Tibial nerve (tissue), 4 donors: Measurements from ENCODE around the gene MSI1. TPM values are rescaled to one million over a fixed set of nuclear protein-coding genes. Genes with fewer than 3 reads are reported as not detected.

ENCODE experiments used
- DNase-seq, 2 donors: peaks; one replicate each; pipeline ENCODE4 v3.0.0-alpha.2; 2019; ENCODE audit warnings: low spot score in 2 of 2
- H3K27ac ChIP-seq, 4 donors: fragments of 200-600 bp; sonication (generic) in 3 of 4; one replicate each; pipeline ENCODE4 v1.5.1; 2017 to 2019; ENCODE audit warnings: mild to moderate bottlenecking in 1 of 4
- H3K27me3 ChIP-seq, 2 donors: fragments of 200-600 bp; sonication (generic) in 1 of 2; one replicate each; pipeline versions ENCODE4 v1.5.1 to v1.6.0; 2017 to 2019
- H3K36me3 ChIP-seq, 3 donors: fragments of 200-600 bp; sonication (generic); one replicate each; pipeline ENCODE4 v1.5.1; 2018 to 2019
- H3K4me1 ChIP-seq, 4 donors: fragments of 200-600 bp; sonication (generic) in 3 of 4; one replicate each; pipeline ENCODE4 v1.5.1; 2017 to 2019
- H3K4me3 ChIP-seq, 4 donors: fragments of 200-600 bp; sonication (generic) in 3 of 4; one replicate each; pipeline ENCODE4 v1.5.1; 2017 to 2019; ENCODE audit warnings: mild to moderate bottlenecking in 1 of 4, moderate library complexity in 1 of 4
- H3K9me3 ChIP-seq, 4 donors: fragments of 200-600 bp; sonication (generic) in 3 of 4; one replicate each; pipeline ENCODE4 v1.5.1; 2017 to 2019
- CTCF ChIP-seq, 5 experiments: fragments of 200-600 bp in 3 of 5; fragments of 450-650 bp in 2 of 5; sonication (generic) in 3 of 5; IDR thresholded peaks; one replicate each; pipeline ENCODE4 v1.5.1; 2016 to 2019; ENCODE audit warnings: antibody characterized with exemption in 5 of 5, mild to moderate bottlenecking in 3 of 5, moderate library complexity in 2 of 5
- EP300 ChIP-seq, 2 donors: sonication (generic); formaldehyde crosslinking; IDR thresholded peaks; one replicate each; pipeline ENCODE4 v1.6.1; 2017; ENCODE audit warnings: antibody characterized with exemption in 2 of 2, mild to moderate bottlenecking in 1 of 2
- POLR2A ChIP-seq, 2 donors: fragments of 450-650 bp; IDR thresholded peaks; one replicate each; pipeline ENCODE4 v1.6.1; 2017; ENCODE audit warnings: antibody characterized with exemption in 2 of 2, mild to moderate bottlenecking in 2 of 2, moderate library complexity in 2 of 2
- WGBS, 2 donors: methylation state at CpG; one replicate each; pipeline ENCODE4 v1.1.5; 2018; 5-methylcytosine and 5-hydroxymethylcytosine counted together
- total RNA-seq, 4 donors: library from RNA; depleted of rRNA; stranded (reverse); fragments of >200 nt; gene quantifications; one replicate each; pipeline ENCODE4 v1.1.0, GENCODE V29; 2016

MSI1 gene
- total RNA-seq, 4 donors from 2014 or later = 0.22 to 1.2 (median 0.59) TPM; not detected in 1

GRCh38 chr12:120369603-120370342 is 809 bp upstream of the MSI1 start:
- Histone ChIP-seq H3K4me3 (peak overlapping the region; percentile 11 to 61 (median 25)), H3K36me3 (no peaks in the 10 kb centered on the region), H3K27ac (no peak overlapping the region), H3K9me3 (no peaks in the 10 kb centered on the region), H3K4me1 (peaks cover 0 to 36% (median 12%) of the 10 kb centered on the region in 4 donors), H3K27me3 (peaks cover 0 to 70% of the 10 kb centered on the region in 2 donors)
- DNase-seq = no peak
- WGBS, 2 donors = 3 to 4% methylated on average over 25 to 26 of the region's 26 CpGs
- no peak for TF ChIP-seq EP300 (IDR thresholded peaks at IDR 0.05)
- TF ChIP-seq POLR2A (IDR thresholded peaks at IDR 0.05) = no peak
- TF ChIP-seq CTCF (IDR thresholded peaks at IDR 0.05) = no peak

- peak overlapping the region in 3 of 4 donors; percentile 35 to 68 (median 59) for H3K27ac ChIP-seq
- no peak for DNase-seq
- TF ChIP-seq POLR2A (IDR thresholded peaks at IDR 0.05) (no peak), EP300 (IDR thresholded peaks at IDR 0.05) (no peak), CTCF (IDR thresholded peaks at IDR 0.05) (no peak)
- peak overlapping the region; percentile 33 to 61 (median 42) for H3K4me3 ChIP-seq
- H3K4me1 ChIP-seq = peaks cover 0 to 36% (median 12%) of the 10 kb centered on the region in 4 donors
- H3K27me3 ChIP-seq = peaks cover 0 to 59% of the 10 kb centered on the region in 2 donors
- 2 to 21% methylated on average over 9 to 30 of the region's 86 CpGs for WGBS, 2 donors
- H3K9me3 ChIP-seq = no peaks in the 10 kb centered on the region
- H3K36me3 ChIP-seq = no peaks in the 10 kb centered on the region
Measured at GRCh38 chr12:120367924-120368788, 808 bp downstream of the MSI1 start.

- Histone ChIP-seq H3K27me3 (peaks cover 0 to 51% of the 10 kb centered on the region in 2 donors), H3K4me3 (peak overlapping the region in 2 of 4 donors; percentile 41 to 61), H3K36me3 (no peaks in the 10 kb centered on the region), H3K27ac (peak overlapping the region in 3 of 4 donors; percentile 35 to 68 (median 59)), H3K4me1 (peaks cover 0 to 43% (median 12%) of the 10 kb centered on the region in 4 donors), H3K9me3 (no peaks in the 10 kb centered on the region)
- WGBS, 2 donors = 27 to 30% methylated on average over 10 of the region's 10 CpGs
- TF ChIP-seq CTCF (IDR thresholded peaks at IDR 0.05) (peak in 3 of 5 experiments; percentile 8 to 15 (median 11)), POLR2A (IDR thresholded peaks at IDR 0.05) (no peak)
- DNase-seq = no peak
Measured at GRCh38 chr12:120367233-120367923, 1.6 kb downstream of the MSI1 start.

GRCh38 chr12:120366845-120367232 is 2.1 kb downstream of the MSI1 start:
- 54 to 75% methylated on average over 7 of the region's 7 CpGs for WGBS, 2 donors
- Histone ChIP-seq H3K27me3 (peaks cover 0 to 50% of the 10 kb centered on the region in 2 donors), H3K4me1 (peaks cover 0 to 49% (median 12%) of the 10 kb centered on the region in 4 donors)

More at GRCh38 chr12:120366845-120367232, 2.1 kb downstream of the MSI1 start:
- H3K36me3 ChIP-seq = no peaks in the 10 kb centered on the region
- peak overlapping the region in 3 of 4 donors; percentile 10 to 68 (median 35) for H3K27ac ChIP-seq
- no peak overlapping the region for H3K4me3 ChIP-seq
- TF ChIP-seq EP300 (IDR thresholded peaks at IDR 0.05) (no peak), POLR2A (IDR thresholded peaks at IDR 0.05) (no peak), CTCF (IDR thresholded peaks at IDR 0.05) (no peak)
- no peak for DNase-seq
- no peaks in the 10 kb centered on the region for H3K9me3 ChIP-seq
